IMR-90 (cell line): ENCODE measurements around the gene TTC28. TPM values are rescaled to one million over a fixed set of nuclear protein-coding genes. Genes with fewer than 3 reads are reported as not detected.

ENCODE experiments used
- ATAC-seq: fragments of 200-7000 bp; cut with Tn5 transposase; 2 replicates; pipeline ENCODE4 v1.9.1; 2020; ENCODE audit warnings: low read depth, mild to moderate bottlenecking, moderate library complexity
- BruUV-seq: library from RNA; stranded (reverse); fragments of 400-500 nt; replicated peaks from 2 replicates; lab custom pipeline; 2021; lab: Mats Ljungman, UMichigan
- CTCF ChIA-PET: fragments of 300-600 bp; formaldehyde crosslinking; extraction: SDS; loops from one replicate; lab custom pipeline; 2021; ENCODE audit warnings: antibody characterized with exemption; lab: Yijun Ruan, JAX
- POLR2A ChIA-PET: fragments of 300-600 bp; sonication (Branson Sonifier 250); formaldehyde crosslinking; loops from one replicate; lab custom pipeline; 2022; ENCODE audit warnings: antibody characterized with exemption; ENCODE audit not compliant: unreplicated experiment; lab: Charles Lee
- DNase-seq: peaks from one replicate; pipeline ENCODE4 v3.0.0; 2013
- H2AFZ ChIP-seq: replicated peaks from 2 replicates; pipeline ENCODE3; 2013; ENCODE audit warnings: low read length, mild to moderate bottlenecking; ENCODE audit not compliant: poor library complexity
- H2AK5ac ChIP-seq: 2 replicates; pipeline ENCODE4 v1.6.1; 2013; ENCODE audit warnings: low read depth, low read length, inconsistent platforms
- H2AK9ac ChIP-seq: replicated peaks from 2 replicates; pipeline ENCODE3; 2013; ENCODE audit warnings: mild to moderate bottlenecking, low read depth, low read length, moderate library complexity; ENCODE audit not compliant: poor library complexity
- H2BK120ac ChIP-seq: 2 replicates; pipeline ENCODE4 v1.6.1; 2013; ENCODE audit warnings: low read depth, low read length, inconsistent platforms
- H2BK15ac ChIP-seq: 3 replicates; pipeline ENCODE4 v1.6.1; 2013; ENCODE audit warnings: low read depth, low read length, inconsistent platforms
- H2BK20ac ChIP-seq: 2 replicates; pipeline ENCODE4 v1.6.1; 2013; ENCODE audit warnings: low read depth, mild to moderate bottlenecking, inconsistent platforms, low read length, moderate library complexity
- H2BK5ac ChIP-seq: 2 replicates; pipeline ENCODE4 v1.6.1; 2013; ENCODE audit warnings: mild to moderate bottlenecking, low read depth, low read length, inconsistent platforms; ENCODE audit not compliant: poor library complexity, severe bottlenecking
- H3K14ac ChIP-seq: replicated peaks from 2 replicates; pipeline ENCODE4 v1.6.1; 2013; ENCODE audit warnings: low read depth, low read length, inconsistent platforms
- H3K18ac ChIP-seq: 2 replicates; pipeline ENCODE4 v1.6.1; 2013; ENCODE audit warnings: low read depth, low read length, control low read depth
- H3K23ac ChIP-seq: 2 replicates; pipeline ENCODE4 v1.6.1; 2013; ENCODE audit warnings: low read depth, low read length, inconsistent platforms
- H3K27ac ChIP-seq: 2 replicates; pipeline ENCODE4 v1.5.1; 2013; ENCODE audit warnings: mild to moderate bottlenecking, control low read depth, low read length; ENCODE audit not compliant: insufficient read depth
- H3K27me3 ChIP-seq: 2 replicates; pipeline ENCODE4 v1.6.1; 2013; ENCODE audit warnings: low read length; ENCODE audit not compliant: control insufficient read depth, insufficient read depth
- H3K36me3 ChIP-seq: 2 replicates; pipeline ENCODE4 v1.6.1; 2013; ENCODE audit warnings: low read length, mixed read lengths; ENCODE audit not compliant: control insufficient read depth, insufficient read depth
- H3K4ac ChIP-seq: 2 replicates; pipeline ENCODE4 v1.6.1; 2013; ENCODE audit warnings: low read depth, low read length, inconsistent platforms
- H3K4me1 ChIP-seq: 2 replicates; pipeline ENCODE4 v1.6.1; 2013; ENCODE audit warnings: low read length, mixed read lengths; ENCODE audit not compliant: control insufficient read depth, insufficient read depth
- H3K4me2 ChIP-seq: 2 replicates; pipeline ENCODE4 v1.6.1; 2013; ENCODE audit warnings: low read depth, mild to moderate bottlenecking, control low read depth, low read length, moderate library complexity
- H3K4me3 ChIP-seq: 2 replicates; pipeline ENCODE4 v1.5.1; 2013; ENCODE audit warnings: low read depth, mild to moderate bottlenecking, control low read depth, low read length, moderate library complexity; ENCODE audit not compliant: insufficient read depth
- H3K56ac ChIP-seq: 2 replicates; pipeline ENCODE4 v1.6.1; 2013; ENCODE audit warnings: low read length, inconsistent platforms; ENCODE audit not compliant: insufficient read depth; ENCODE audit errors: extremely low read depth
- H3K79me1 ChIP-seq, 2 experiments: 2 replicates each; pipeline ENCODE4 v1.6.1; 2013; ENCODE audit warnings: low read length in 2 of 2, inconsistent platforms in 1 of 2, low read depth in 1 of 2
- H3K9ac ChIP-seq: 2 replicates; pipeline ENCODE4 v1.6.1; 2013; ENCODE audit warnings: low read depth, low read length, control low read depth
- H3K9me1 ChIP-seq: 2 replicates; pipeline ENCODE4 v1.6.1; 2013; ENCODE audit warnings: low read length, inconsistent platforms; ENCODE audit not compliant: insufficient read depth
- H3K9me3 ChIP-seq: 2 replicates; pipeline ENCODE4 v1.6.1; 2013; ENCODE audit warnings: low read length; ENCODE audit not compliant: control insufficient read depth, insufficient read depth
- H4K20me1 ChIP-seq: 2 replicates; pipeline ENCODE4 v1.6.1; 2013; ENCODE audit warnings: low read length, inconsistent platforms; ENCODE audit not compliant: insufficient read depth
- H4K5ac ChIP-seq: 2 replicates; pipeline ENCODE4 v1.6.1; 2013; ENCODE audit warnings: mild to moderate bottlenecking, low read depth, low read length, control low read depth
- H4K8ac ChIP-seq, 2 experiments: 2 replicates each; pipeline ENCODE4 v1.6.1; 2013; ENCODE audit warnings: low read depth in 2 of 2, low read length in 2 of 2, control low read depth in 1 of 2, inconsistent platforms in 1 of 2
- H4K91ac ChIP-seq: 2 replicates; pipeline ENCODE4 v1.6.1; 2013; ENCODE audit warnings: low read depth, low read length, inconsistent platforms; ENCODE audit not compliant: insufficient read depth
- BHLHE40 ChIP-seq: fragments of 150-350 bp; IDR thresholded peaks from 2 replicates; pipeline ENCODE4 v1.6.1; 2016; ENCODE audit warnings: mild to moderate bottlenecking, low read depth, low read length
- CEBPB ChIP-seq: IDR thresholded peaks from 2 replicates; pipeline ENCODE4 v1.6.1; 2012; ENCODE audit warnings: low read depth, low read length, improper control_type of control experiment
- WGBS, 2 experiments: methylation state at CpG; one replicate each; pipeline versions ENCODE4 v1.1.5 to v1.1.7; 2013; ENCODE audit warnings: missing lambda C conversion rate in 2 of 2; ENCODE audit not compliant: insufficient read length in 1 of 2; ENCODE audit errors: extremely low coverage in 2 of 2; 5-methylcytosine and 5-hydroxymethylcytosine counted together
- dilution Hi-C: fragments of 300-500 bp; cut with HindIII; formaldehyde crosslinking; loops from one replicate; pipeline ENCODE4 v1.14.3; 2018; ENCODE audit warnings: low sequenced_read_pairs; ENCODE audit not compliant: unreplicated experiment
- in situ Hi-C: fragments of 300-500 bp; cut with MboI; formaldehyde crosslinking; loops from 3 replicates; pipeline ENCODE4 v1.14.3; 2019; ENCODE audit warnings: low sequenced_read_pairs, inconsistent platforms, mixed read lengths
- intact Hi-C: fragments of 100-400 bp; cut with micrococcal nuclease; formaldehyde crosslinking; loops from 2 replicates; pipeline ENCODE4 v1.10.0; 2022
- polyA plus RNA-seq, 3 experiments: library from polyadenylated mRNA; depleted of rRNA; stranded (reverse); fragments of >200 nt; gene quantifications; 2 replicates each; pipeline ENCODE4 v1.2.3, GENCODE V29; 2012; ENCODE audit warnings: low replicate concordance in 1 of 3
- total RNA-seq: library from RNA; depleted of rRNA; stranded (reverse); fragments of >200 nt; gene quantifications from 2 replicates; pipeline ENCODE4 v1.2.3, GENCODE V29; 2012

The TTC28 gene
- total and polyA plus RNA-seq, 2 of the 4 experiments (the other 2 are of a cell fraction) = 5.6 to 13.3 TPM

DNA sequence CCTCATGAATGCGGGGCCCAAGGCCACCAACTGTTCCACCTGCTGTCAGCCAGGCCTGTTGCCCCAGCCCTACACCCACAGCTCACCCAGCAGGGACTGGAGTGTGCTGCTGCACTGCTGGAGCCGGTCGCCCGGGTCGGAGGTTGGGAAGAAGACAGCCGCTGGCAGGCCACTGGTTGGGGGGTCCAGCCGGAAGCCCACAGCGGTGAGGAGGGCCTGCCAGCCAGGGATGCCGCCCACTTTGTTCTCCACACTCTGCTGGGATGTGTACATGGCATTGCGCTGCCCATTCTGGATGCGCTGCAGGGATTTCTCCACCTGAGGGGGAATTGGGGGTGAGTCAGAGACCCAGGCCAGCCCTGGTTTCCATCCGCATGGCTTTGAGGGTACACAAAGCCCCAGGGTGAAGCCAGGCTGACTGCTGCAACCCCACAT, 686.4 kb downstream of the TTC28 start:
- Histone ChIP-seq H4K91ac (no peak overlapping the region), H2AK5ac (no peak overlapping the region), H3K18ac (no peak overlapping the region), H2AK9ac (no peak overlapping the region), H3K4ac (no peak overlapping the region), H4K5ac (no peak overlapping the region), H2BK15ac (no peak overlapping the region), H3K36me3 (peaks cover 53% of the 10 kb centered on the region), H3K27me3 (no peaks in the 10 kb centered on the region), H3K79me1 (peaks cover 0 to 5% of the 10 kb centered on the region in 2 experiments; a peak in 1 of 4 replicates), H2BK120ac (no peak overlapping the region), H3K4me3 (no peak overlapping the region), H3K9ac (no peak overlapping the region), H3K23ac (no peak overlapping the region), H4K20me1 (no peaks in the 10 kb centered on the region), H3K4me1 (peaks cover 9% of the 10 kb centered on the region; the same call in 1 of the 2 replicates), H3K56ac (no peak overlapping the region), H3K14ac (no peak overlapping the region), H3K9me1 (peaks cover 10% of the 10 kb centered on the region), H2BK20ac (no peak overlapping the region), H3K27ac (no peak overlapping the region), H3K9me3 (no peaks in the 10 kb centered on the region), H2BK5ac (no peak overlapping the region), H3K4me2 (no peak overlapping the region), H4K8ac (no peak overlapping the region), H2AFZ (no peak overlapping the region)
- ChIA-PET CTCF (no interaction called here), POLR2A (no interaction called here)
- no TSS peak for BruUV-seq
- ATAC-seq (no peak), DNase-seq (no peak)
- no CpG with 5 or more reads among the region's 12 CpGs for WGBS, 2 experiments
- TF ChIP-seq BHLHE40 (no peak), CEBPB (no peak)
- dilution Hi-C loops (no loop called here), intact Hi-C loops (no loop called here), in situ Hi-C loops (no loop called here)
